CD4-positive, alpha-beta T cell (primary cell): ENCODE data around the gene SPATC1L. TPM values are rescaled to one million over a fixed set of nuclear protein-coding genes. Genes with fewer than 3 reads are reported as not detected.

Experiments
- ATAC-seq: fragments of 200-7000 bp; cut with Tn5 transposase; one replicate; pipeline ENCODE4 v1.10.0; 2022; ENCODE audit warnings: mild to moderate bottlenecking; ENCODE audit not compliant: poor library complexity
- CTCF ChIA-PET: fragments of 350-600 bp; sonication (Branson Sonifier 250); formaldehyde crosslinking; loops from one replicate; lab custom pipeline; 2021; ENCODE audit warnings: antibody characterized with exemption, inconsistent platforms; lab: Charles Lee
- POLR2A ChIA-PET: fragments of 350-600 bp; sonication (Branson Sonifier 250); formaldehyde crosslinking; loops from one replicate; lab custom pipeline; 2021; ENCODE audit warnings: antibody characterized with exemption, inconsistent platforms; lab: Charles Lee
- DNase-seq, 14 experiments: peaks; one replicate each; pipeline ENCODE4 v3.0.0-alpha.2; 2013 to 2020; ENCODE audit warnings: mixed read lengths in 2 of 14
- H3K27ac ChIP-seq, 2 donors: one replicate each; pipeline versions ENCODE4 v1.5.1 to v1.7.0; 2013; ENCODE audit warnings: low read length in 2 of 2, low read depth in 1 of 2, mild to moderate bottlenecking in 1 of 2
- H3K27me3 ChIP-seq, 2 experiments: 1 replicate in 1 of 2; 2 replicates in 1 of 2; pipeline versions ENCODE4 v1.6.1 to v1.7.0; 2013; ENCODE audit warnings: low read length in 2 of 2, control low read depth in 1 of 2, mild to moderate bottlenecking in 1 of 2, moderate library complexity in 1 of 2; ENCODE audit not compliant: insufficient read depth in 2 of 2, control insufficient read depth in 1 of 2
- H3K36me3 ChIP-seq: one replicate; pipeline ENCODE4 v1.6.1; 2013; ENCODE audit warnings: low read length, control low read depth; ENCODE audit not compliant: insufficient read depth
- H3K4me1 ChIP-seq: one replicate; pipeline ENCODE4 v1.6.1; 2013; ENCODE audit warnings: low read length, control low read depth; ENCODE audit not compliant: insufficient read depth
- H3K4me3 ChIP-seq: one replicate; pipeline ENCODE4 v1.5.1; 2013; ENCODE audit warnings: mild to moderate bottlenecking, low read length, moderate library complexity
- H3K9me3 ChIP-seq, 2 experiments: 1 replicate in 1 of 2; 2 replicates in 1 of 2; pipeline versions ENCODE4 v1.6.1 to v1.7.0; 2013; ENCODE audit warnings: low read length in 2 of 2, mild to moderate bottlenecking in 2 of 2, control low read depth in 1 of 2, moderate library complexity in 1 of 2; ENCODE audit not compliant: control insufficient read depth in 1 of 2, insufficient read depth in 1 of 2
- H3K27ac Mint-ChIP-seq: one replicate; pipeline ENCODE4 v1.8.0; 2020; ENCODE audit warnings: mixed read lengths
- H3K27me3 Mint-ChIP-seq: one replicate; pipeline ENCODE4 v1.8.0; 2021; ENCODE audit warnings: mixed read lengths
- H3K36me3 Mint-ChIP-seq: one replicate; pipeline ENCODE4 v1.8.0; 2021; ENCODE audit warnings: low read depth, mixed read lengths
- H3K4me1 Mint-ChIP-seq: one replicate; pipeline ENCODE4 v1.8.0; 2021; ENCODE audit warnings: low read depth, mixed read lengths
- H3K4me3 Mint-ChIP-seq: one replicate; pipeline ENCODE4 v1.8.0; 2020; ENCODE audit warnings: mild to moderate bottlenecking, mixed read lengths
- H3K9me3 Mint-ChIP-seq: one replicate; pipeline ENCODE4 v1.8.0; 2020; ENCODE audit warnings: mixed read lengths
- intact Hi-C, 2 experiments: fragments of 100-400 bp; cut with DNase I in 1 of 2; cut with micrococcal nuclease in 1 of 2; formaldehyde crosslinking; loops; one replicate each; pipeline versions ENCODE4 v1.15.1 to v1.9.0; 2023 to 2025; cut with DNase I, micrococcal nuclease
- total RNA-seq, 174 experiments: library from RNA in 2 of 174; stranded (reverse) in 2 of 174; gene quantifications; one replicate each; pipeline ENCODE4 v1.2.3 and lab custom pipeline; 2021 to 2026
- TF ChIP-seq, protein P1 (sequence below): fragments of 200-600 bp; IDR thresholded peaks from one replicate; pipeline ENCODE4 v1.8.0; 2022; ENCODE audit warnings: antibody characterized with exemption, mild to moderate bottlenecking

Gene SPATC1L
- total RNA-seq, 2 experiments from 2014 or later: 2.8 to 3.0 TPM

DNA sequence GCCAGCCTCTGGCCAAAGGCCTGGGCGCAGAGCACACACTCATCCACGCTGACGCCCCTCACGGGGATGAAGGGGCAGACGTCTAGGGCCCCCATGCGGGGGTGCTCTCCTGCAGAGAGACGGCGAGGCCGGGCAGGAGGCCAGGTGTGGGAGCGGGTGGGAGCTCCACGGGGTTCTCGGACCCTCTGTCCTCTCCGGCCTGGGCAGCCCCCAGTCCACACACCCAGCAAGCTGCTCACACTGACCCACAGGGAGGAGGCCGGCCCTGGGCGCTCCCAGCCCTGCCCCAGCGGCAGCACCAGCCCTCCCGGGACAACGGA is 31.4 kb downstream of the SPATC1L start:
- H3K27me3 Mint-ChIP-seq: no peaks in the 10 kb centered on the region
- no peaks in the 10 kb centered on the region for H3K9me3 Mint-ChIP-seq
- no peaks in the 10 kb centered on the region for H3K4me1 Mint-ChIP-seq
- TF ChIP-seq, protein P1, sequence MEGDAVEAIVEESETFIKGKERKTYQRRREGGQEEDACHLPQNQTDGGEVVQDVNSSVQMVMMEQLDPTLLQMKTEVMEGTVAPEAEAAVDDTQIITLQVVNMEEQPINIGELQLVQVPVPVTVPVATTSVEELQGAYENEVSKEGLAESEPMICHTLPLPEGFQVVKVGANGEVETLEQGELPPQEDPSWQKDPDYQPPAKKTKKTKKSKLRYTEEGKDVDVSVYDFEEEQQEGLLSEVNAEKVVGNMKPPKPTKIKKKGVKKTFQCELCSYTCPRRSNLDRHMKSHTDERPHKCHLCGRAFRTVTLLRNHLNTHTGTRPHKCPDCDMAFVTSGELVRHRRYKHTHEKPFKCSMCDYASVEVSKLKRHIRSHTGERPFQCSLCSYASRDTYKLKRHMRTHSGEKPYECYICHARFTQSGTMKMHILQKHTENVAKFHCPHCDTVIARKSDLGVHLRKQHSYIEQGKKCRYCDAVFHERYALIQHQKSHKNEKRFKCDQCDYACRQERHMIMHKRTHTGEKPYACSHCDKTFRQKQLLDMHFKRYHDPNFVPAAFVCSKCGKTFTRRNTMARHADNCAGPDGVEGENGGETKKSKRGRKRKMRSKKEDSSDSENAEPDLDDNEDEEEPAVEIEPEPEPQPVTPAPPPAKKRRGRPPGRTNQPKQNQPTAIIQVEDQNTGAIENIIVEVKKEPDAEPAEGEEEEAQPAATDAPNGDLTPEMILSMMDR: no peak
- intact Hi-C loops: no loop called here
- H3K4me3 Mint-ChIP-seq: no peak overlapping the region
- ChIA-PET POLR2A (no interaction called here), CTCF (interaction anchor here (1.1 to 1.7 kb wide), 2 partner anchors 10 to 22 kb away, joined by 3 to 9 read pairs; no protein-coding TSS in a partner anchor)
- no peaks in the 10 kb centered on the region for H3K9me3 ChIP-seq
- ATAC-seq (no peak), DNase-seq (peak in 1 of 14 experiments; percentile 29)
- no peaks in the 10 kb centered on the region for H3K36me3 ChIP-seq
- no peaks in the 10 kb centered on the region for H3K27me3 ChIP-seq
- H3K4me3 ChIP-seq: no peak overlapping the region
- H3K4me1 ChIP-seq: peaks cover 7% of the 10 kb centered on the region
- H3K27ac ChIP-seq: no peak overlapping the region
- no peaks in the 10 kb centered on the region for H3K36me3 Mint-ChIP-seq
- H3K27ac Mint-ChIP-seq: no peak overlapping the region

DNA sequence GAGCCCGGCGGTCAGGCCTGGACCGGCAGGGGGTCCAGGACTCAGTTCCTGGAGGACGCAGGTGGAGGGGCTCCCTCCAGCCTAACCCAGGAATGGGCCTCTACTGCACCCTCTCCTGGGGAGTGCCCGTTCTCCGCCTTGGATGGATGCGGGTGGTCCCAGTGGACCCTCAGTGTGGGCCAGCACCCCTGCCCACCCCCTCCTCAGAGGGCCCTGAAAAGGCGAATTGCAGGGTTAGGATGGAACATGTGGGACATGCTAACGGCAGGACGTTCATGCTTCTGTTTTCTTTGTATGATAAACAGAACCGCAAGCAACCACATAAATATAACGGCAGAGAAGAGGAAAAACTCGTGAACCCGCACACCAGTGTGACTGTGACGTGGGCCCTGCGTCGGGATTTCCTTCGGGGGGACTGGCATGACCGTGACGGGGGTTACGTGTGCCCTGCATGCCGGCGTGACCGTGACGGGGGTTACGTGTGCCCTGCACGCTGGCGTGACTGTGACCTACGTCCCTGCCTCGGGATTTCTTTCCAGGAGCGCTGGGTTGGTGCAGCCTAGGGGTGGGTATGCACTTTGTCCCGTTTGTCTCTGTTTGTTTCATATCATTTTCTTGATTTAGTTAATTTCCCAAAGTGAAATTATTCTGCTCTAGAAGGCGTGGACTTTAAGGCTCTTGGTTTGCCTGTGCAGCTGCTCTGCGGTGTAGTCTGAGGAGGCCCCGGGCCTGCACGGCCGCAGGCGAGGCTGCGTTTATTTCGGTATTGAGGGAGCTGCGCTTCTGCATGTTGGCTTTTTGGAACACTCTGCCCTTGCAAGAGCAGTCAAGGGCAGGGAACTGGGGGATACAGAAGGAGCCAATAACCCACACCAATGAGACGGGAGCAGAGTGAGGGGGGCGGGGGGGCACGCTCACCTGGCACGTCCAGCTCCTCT is 32.0 kb downstream of the SPATC1L start:
- no peaks in the 10 kb centered on the region for H3K27me3 Mint-ChIP-seq
- no peak overlapping the region for H3K27ac ChIP-seq
- peaks cover 7% of the 10 kb centered on the region for H3K4me1 ChIP-seq
- no peak for ATAC-seq
- H3K9me3 ChIP-seq: no peaks in the 10 kb centered on the region
- intact Hi-C loops: no loop called here
- DNase-seq: peak in 2 of 14 experiments; percentile 15 to 25
- H3K4me1 Mint-ChIP-seq: no peaks in the 10 kb centered on the region
- no peak overlapping the region for H3K4me3 Mint-ChIP-seq
- no peaks in the 10 kb centered on the region for H3K27me3 ChIP-seq
- H3K36me3 Mint-ChIP-seq: no peaks in the 10 kb centered on the region
- H3K9me3 Mint-ChIP-seq: no peaks in the 10 kb centered on the region
- TF ChIP-seq, protein P1: no peak
- POLR2A ChIA-PET: no interaction called here
- H3K27ac Mint-ChIP-seq: no peak overlapping the region
- CTCF ChIA-PET: interaction anchor here (1.1 to 1.7 kb wide), 2 partner anchors 9 to 22 kb away, joined by 3 to 9 read pairs; no protein-coding TSS in a partner anchor
- H3K4me3 ChIP-seq: no peak overlapping the region
- H3K36me3 ChIP-seq: no peaks in the 10 kb centered on the region

DNA sequence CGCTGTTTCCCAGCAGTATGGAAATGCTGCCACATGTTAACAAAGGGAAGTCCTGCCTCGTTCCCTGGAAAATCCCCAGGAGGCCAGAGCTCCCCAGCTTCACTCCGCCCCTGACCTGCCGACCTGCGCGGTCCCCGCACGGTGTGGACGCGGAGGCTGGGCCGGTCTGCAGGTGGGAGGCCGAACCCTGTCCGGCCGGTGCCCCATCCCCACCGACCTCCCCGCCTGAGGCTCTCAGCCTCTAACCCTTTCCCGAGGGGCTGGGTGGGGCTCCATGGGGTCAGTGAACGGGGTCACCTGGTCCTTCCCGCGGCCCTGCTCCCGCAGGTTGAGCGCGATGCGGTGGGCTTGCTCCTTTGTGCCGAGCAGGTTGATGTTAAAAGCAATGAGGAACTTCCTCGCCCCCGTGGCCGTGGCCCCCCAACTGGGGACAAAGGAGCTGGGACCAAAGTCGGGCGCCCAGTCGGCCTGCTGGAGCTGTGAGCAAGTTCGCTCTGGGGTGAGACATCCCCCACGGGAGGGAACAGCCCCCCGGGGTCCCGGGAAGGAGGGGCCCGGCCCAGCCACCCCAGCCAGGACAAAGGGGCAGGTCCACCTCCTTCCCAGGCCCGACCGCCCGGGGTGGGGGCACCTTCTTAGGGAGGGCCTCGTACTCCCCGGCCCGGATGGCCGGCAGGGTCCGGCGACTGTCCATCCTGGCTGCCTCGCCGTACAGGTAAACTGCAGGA is 32.8 kb downstream of the SPATC1L start:
- no peaks in the 10 kb centered on the region for H3K27me3 Mint-ChIP-seq
- H3K4me3 ChIP-seq: no peak overlapping the region
- H3K36me3 Mint-ChIP-seq: no peaks in the 10 kb centered on the region
- TF ChIP-seq, protein P1: no peak
- H3K4me1 ChIP-seq: peaks cover 7% of the 10 kb centered on the region
- H3K4me1 Mint-ChIP-seq: no peaks in the 10 kb centered on the region
- POLR2A ChIA-PET: no interaction called here
- H3K9me3 ChIP-seq: no peaks in the 10 kb centered on the region
- H3K9me3 Mint-ChIP-seq: no peaks in the 10 kb centered on the region
- no peaks in the 10 kb centered on the region for H3K36me3 ChIP-seq
- ATAC-seq (no peak), DNase-seq (peak in 2 of 14 experiments; percentile 15 to 27)
- H3K27ac ChIP-seq: no peak overlapping the region
- CTCF ChIA-PET: no interaction called here
- no peak overlapping the region for H3K4me3 Mint-ChIP-seq
- no peaks in the 10 kb centered on the region for H3K27me3 ChIP-seq
- intact Hi-C loops: no loop called here
- no peak overlapping the region for H3K27ac Mint-ChIP-seq
